Panc1 (cell line): ENCODE measurements around the gene MMP24OS. TPM values are rescaled to one million over a fixed set of nuclear protein-coding genes. Genes with fewer than 3 reads are reported as not detected.

Source experiments
- ATAC-seq: fragments of 200-7000 bp; cut with Tn5 transposase; 2 replicates; pipeline ENCODE4 v1.9.1; 2020; ENCODE audit warnings: mild to moderate bottlenecking, moderate library complexity
- BruUV-seq: library from RNA; stranded (reverse); fragments of 400-500 nt; replicated peaks from 2 replicates; lab custom pipeline; 2021; lab: Mats Ljungman, UMichigan
- CTCF ChIA-PET: fragments of 300-600 bp; sonication (Branson Sonifier 250); formaldehyde crosslinking; loops from one replicate; lab custom pipeline; 2022; ENCODE audit warnings: antibody characterized with exemption; lab: Charles Lee
- POLR2A ChIA-PET: fragments of 300-600 bp; sonication (Branson Sonifier 250); formaldehyde crosslinking; loops from one replicate; lab custom pipeline; 2022; ENCODE audit warnings: antibody characterized with exemption; lab: Charles Lee
- DNase-seq: peaks from one replicate; pipeline ENCODE4 v3.0.0-alpha.2; 2010; ENCODE audit warnings: low read depth, low spot score
- H3K27ac ChIP-seq: 2 replicates; pipeline ENCODE4 v1.5.1; 2011; ENCODE audit warnings: mild to moderate bottlenecking, low read length, inconsistent platforms
- H3K27me3 ChIP-seq: fragments of 200-500 bp; sonication (Bioruptor generic); 2 replicates; pipeline ENCODE4 v1.6.0; 2014; ENCODE audit warnings: low read length, inconsistent platforms; ENCODE audit not compliant: control insufficient read depth, insufficient read depth
- H3K36me3 ChIP-seq: fragments of 200-500 bp; sonication (Bioruptor generic); 2 replicates; pipeline ENCODE4 v1.5.1; 2014; ENCODE audit warnings: inconsistent platforms, mild to moderate bottlenecking, low read length, moderate library complexity; ENCODE audit not compliant: control insufficient read depth, insufficient read depth
- H3K4me1 ChIP-seq: 2 replicates; pipeline ENCODE4 v1.5.1; 2011; ENCODE audit warnings: inconsistent platforms, mild to moderate bottlenecking, low read length, moderate library complexity; ENCODE audit not compliant: control insufficient read depth, insufficient read depth
- H3K4me3 ChIP-seq, 2 experiments: 2 replicates each; pipeline ENCODE4 v1.5.1; 2011 to 2012; ENCODE audit warnings: low read depth in 2 of 2, low read length in 2 of 2, mild to moderate bottlenecking in 2 of 2, inconsistent platforms in 1 of 2, moderate library complexity in 1 of 2
- H3K9me3 ChIP-seq: fragments of 200-500 bp; sonication (Bioruptor generic); 2 replicates; pipeline ENCODE4 v1.5.1; 2014; ENCODE audit warnings: low read depth, mild to moderate bottlenecking, inconsistent platforms, low read length, moderate library complexity; ENCODE audit not compliant: control insufficient read depth, insufficient read depth
- POLR2AphosphoS5 ChIP-seq: IDR thresholded peaks from 2 replicates; pipeline ENCODE4 v1.6.1; 2012; ENCODE audit warnings: mild to moderate bottlenecking, low read depth, low read length, moderate library complexity
- SIN3A ChIP-seq: IDR thresholded peaks from 2 replicates; pipeline ENCODE4 v1.6.1; 2012; ENCODE audit warnings: low read depth, mild to moderate bottlenecking, low read length, moderate library complexity, borderline replicate concordance; ENCODE audit not compliant: insufficient read depth
- TCF7L2 ChIP-seq: IDR thresholded peaks from 2 replicates; pipeline ENCODE4 v1.6.1; 2011; ENCODE audit warnings: mild to moderate bottlenecking, low read depth, low read length, inconsistent platforms
- in situ Hi-C: cut with HindIII; loops from 2 replicates; pipeline ENCODE4 v1.10.0; 2016; ENCODE audit warnings: low sequenced_read_pairs, low pct_unique_long_range_greater_than_20kb
- intact Hi-C: fragments of 100-400 bp; cut with micrococcal nuclease; formaldehyde crosslinking; loops from one replicate; pipeline ENCODE4 v1.10.0; 2022; ENCODE audit not compliant: unreplicated experiment
- total RNA-seq: library from RNA; stranded (reverse); gene quantifications from one replicate; pipeline ENCODE4 v1.2.1, GENCODE V29; 2021; ENCODE audit not compliant: unreplicated experiment
- TF ChIP-seq, protein P1 (sequence below): fragments of 450-650 bp; IDR thresholded peaks from 2 replicates; pipeline ENCODE4 v1.5.1; 2017; ENCODE audit warnings: mild to moderate bottlenecking
- TF ChIP-seq, protein P2 (sequence below), 2 experiments: IDR thresholded peaks; 2 replicates each; pipeline ENCODE4 v1.6.1; 2011 to 2012; ENCODE audit warnings: low read depth in 2 of 2, control low read depth in 1 of 2, low read length in 1 of 2, mild to moderate bottlenecking in 1 of 2, moderate library complexity in 1 of 2; ENCODE audit not compliant: insufficient read depth in 1 of 2

MMP24OS gene
- total RNA-seq, 1 experiment from 2014 or later, result 83.8 TPM

DNA sequence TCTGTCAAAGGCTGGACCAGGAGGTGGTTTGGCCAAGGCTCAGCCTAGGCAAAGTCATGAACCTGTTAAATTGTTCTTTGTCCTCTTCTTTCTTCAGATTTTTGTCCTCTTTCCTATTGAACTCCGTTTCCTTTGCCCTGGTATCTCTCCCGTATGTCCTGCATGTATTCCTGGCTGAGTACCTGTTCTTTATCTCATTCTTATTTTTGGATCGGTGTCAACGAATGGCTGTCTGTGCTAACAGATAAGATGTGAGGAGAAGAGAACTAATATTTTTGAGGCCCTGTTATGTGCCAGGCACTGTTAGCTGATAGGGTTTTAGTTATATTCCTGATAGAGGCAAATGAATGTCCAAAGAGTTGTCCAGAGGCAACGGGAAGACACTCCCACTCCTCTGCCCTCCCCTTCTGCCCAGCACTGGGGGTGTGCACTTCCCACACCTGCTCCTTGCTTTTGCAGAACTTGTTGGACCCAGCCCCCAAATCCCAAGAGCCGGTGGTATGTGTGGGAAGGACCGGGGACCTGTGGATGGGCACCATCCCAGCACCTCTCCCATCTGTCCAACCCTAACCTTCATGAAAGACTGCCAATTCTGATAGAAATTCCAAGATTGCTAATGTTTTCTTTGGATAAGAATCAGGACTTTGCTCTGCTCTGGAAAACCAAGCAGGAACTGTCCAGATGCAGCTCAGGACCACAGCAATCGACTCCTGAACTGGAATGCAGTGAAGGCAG is 20.6 kb downstream of the MMP24OS start:
- Histone ChIP-seq H3K4me1 (peaks cover 11% of the 10 kb centered on the region), H3K36me3 (no peaks in the 10 kb centered on the region), H3K27ac (no peak overlapping the region), H3K27me3 (no peaks in the 10 kb centered on the region), H3K9me3 (no peaks in the 10 kb centered on the region), H3K4me3 (no peak overlapping the region)
- peak; percentile 63; the same call in 1 of the 2 replicates for ATAC-seq
- in situ Hi-C loops, result no loop called here
- BruUV-seq, result no TSS peak
- no peak for DNase-seq
- POLR2A ChIA-PET, result no interaction called here
- intact Hi-C loops, result no loop called here
- TF ChIP-seq SIN3A (no peak), TCF7L2 (no peak), POLR2AphosphoS5 (no peak)
- TF ChIP-seq, protein P1, sequence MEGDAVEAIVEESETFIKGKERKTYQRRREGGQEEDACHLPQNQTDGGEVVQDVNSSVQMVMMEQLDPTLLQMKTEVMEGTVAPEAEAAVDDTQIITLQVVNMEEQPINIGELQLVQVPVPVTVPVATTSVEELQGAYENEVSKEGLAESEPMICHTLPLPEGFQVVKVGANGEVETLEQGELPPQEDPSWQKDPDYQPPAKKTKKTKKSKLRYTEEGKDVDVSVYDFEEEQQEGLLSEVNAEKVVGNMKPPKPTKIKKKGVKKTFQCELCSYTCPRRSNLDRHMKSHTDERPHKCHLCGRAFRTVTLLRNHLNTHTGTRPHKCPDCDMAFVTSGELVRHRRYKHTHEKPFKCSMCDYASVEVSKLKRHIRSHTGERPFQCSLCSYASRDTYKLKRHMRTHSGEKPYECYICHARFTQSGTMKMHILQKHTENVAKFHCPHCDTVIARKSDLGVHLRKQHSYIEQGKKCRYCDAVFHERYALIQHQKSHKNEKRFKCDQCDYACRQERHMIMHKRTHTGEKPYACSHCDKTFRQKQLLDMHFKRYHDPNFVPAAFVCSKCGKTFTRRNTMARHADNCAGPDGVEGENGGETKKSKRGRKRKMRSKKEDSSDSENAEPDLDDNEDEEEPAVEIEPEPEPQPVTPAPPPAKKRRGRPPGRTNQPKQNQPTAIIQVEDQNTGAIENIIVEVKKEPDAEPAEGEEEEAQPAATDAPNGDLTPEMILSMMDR, result no peak
- TF ChIP-seq, protein P2, sequence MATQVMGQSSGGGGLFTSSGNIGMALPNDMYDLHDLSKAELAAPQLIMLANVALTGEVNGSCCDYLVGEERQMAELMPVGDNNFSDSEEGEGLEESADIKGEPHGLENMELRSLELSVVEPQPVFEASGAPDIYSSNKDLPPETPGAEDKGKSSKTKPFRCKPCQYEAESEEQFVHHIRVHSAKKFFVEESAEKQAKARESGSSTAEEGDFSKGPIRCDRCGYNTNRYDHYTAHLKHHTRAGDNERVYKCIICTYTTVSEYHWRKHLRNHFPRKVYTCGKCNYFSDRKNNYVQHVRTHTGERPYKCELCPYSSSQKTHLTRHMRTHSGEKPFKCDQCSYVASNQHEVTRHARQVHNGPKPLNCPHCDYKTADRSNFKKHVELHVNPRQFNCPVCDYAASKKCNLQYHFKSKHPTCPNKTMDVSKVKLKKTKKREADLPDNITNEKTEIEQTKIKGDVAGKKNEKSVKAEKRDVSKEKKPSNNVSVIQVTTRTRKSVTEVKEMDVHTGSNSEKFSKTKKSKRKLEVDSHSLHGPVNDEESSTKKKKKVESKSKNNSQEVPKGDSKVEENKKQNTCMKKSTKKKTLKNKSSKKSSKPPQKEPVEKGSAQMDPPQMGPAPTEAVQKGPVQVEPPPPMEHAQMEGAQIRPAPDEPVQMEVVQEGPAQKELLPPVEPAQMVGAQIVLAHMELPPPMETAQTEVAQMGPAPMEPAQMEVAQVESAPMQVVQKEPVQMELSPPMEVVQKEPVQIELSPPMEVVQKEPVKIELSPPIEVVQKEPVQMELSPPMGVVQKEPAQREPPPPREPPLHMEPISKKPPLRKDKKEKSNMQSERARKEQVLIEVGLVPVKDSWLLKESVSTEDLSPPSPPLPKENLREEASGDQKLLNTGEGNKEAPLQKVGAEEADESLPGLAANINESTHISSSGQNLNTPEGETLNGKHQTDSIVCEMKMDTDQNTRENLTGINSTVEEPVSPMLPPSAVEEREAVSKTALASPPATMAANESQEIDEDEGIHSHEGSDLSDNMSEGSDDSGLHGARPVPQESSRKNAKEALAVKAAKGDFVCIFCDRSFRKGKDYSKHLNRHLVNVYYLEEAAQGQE (IDR thresholded peaks at IDR 0.05; ENCODE audit: insufficient read depth in 1 of 2, low read depth in 2 of 2, low read length in 1 of 2), result no peak
- CTCF ChIA-PET, result interaction anchor here (0.6 to 0.7 kb wide), 2 partner anchors 11 to 61 kb away, joined by 3 to 4 read pairs; no protein-coding TSS in a partner anchor

DNA sequence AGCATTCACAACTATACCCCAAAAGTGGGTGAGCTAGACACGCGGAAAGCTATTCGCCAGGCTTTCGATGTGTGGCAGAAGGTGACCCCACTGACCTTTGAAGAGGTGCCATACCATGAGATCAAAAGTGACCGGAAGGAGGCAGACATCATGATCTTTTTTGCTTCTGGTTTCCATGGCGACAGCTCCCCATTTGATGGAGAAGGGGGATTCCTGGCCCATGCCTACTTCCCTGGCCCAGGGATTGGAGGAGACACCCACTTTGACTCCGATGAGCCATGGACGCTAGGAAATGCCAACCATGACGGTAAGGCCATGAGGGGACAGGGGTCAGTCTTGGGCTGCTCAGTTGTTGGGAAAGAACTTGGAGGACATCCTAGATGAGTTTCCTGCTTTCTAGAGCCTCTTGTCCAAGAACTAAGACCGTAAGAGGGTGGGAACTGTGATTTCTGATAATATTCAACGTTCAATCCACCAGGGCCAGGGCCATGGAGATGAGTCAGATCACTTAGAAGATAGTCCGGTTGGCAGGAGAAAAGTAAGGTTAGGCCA is 23.4 kb downstream of the MMP24OS start:
- ChIA-PET POLR2A (no interaction called here), CTCF (no interaction called here)
- no peak for ATAC-seq
- no peaks in the 10 kb centered on the region for H3K9me3 ChIP-seq
- in situ Hi-C loops (no loop called here), intact Hi-C loops (no loop called here)
- H3K4me1 ChIP-seq, result peaks cover 11% of the 10 kb centered on the region
- H3K4me3 ChIP-seq, result no peak overlapping the region
- no peaks in the 10 kb centered on the region for H3K27me3 ChIP-seq
- BruUV-seq, result no TSS peak
- no peak for DNase-seq
- TF ChIP-seq, protein P1, result no peak
- TF ChIP-seq, protein P2 (IDR thresholded peaks at IDR 0.05; ENCODE audit: insufficient read depth in 1 of 2, low read depth in 2 of 2, low read length in 1 of 2), result no peak
- TF ChIP-seq TCF7L2 (no peak), POLR2AphosphoS5 (no peak), SIN3A (no peak)
- no peak overlapping the region for H3K27ac ChIP-seq
- H3K36me3 ChIP-seq, result no peaks in the 10 kb centered on the region
